GM12878 (cell line): Measurements from ENCODE around the gene INO80. TPM values are rescaled to one million over a fixed set of nuclear protein-coding genes. Genes with fewer than 3 reads are reported as not detected.

Experiments
- ATAC-seq: fragments of 200-7000 bp; cut with Tn5 transposase; 3 replicates; pipeline ENCODE4 v1.9.1; 2020; ENCODE audit warnings: mild to moderate bottlenecking, moderate library complexity
- BruUV-seq: library from RNA; stranded (reverse); fragments of 400-500 nt; replicated peaks from 2 replicates; lab custom pipeline; 2021; lab: Mats Ljungman, UMichigan
- CTCF ChIA-PET: fragments of 300-600 bp; sonication (Branson Sonifier 250); formaldehyde crosslinking; extraction: SDS; loops from one replicate; lab custom pipeline; 2021; ENCODE audit warnings: inconsistent platforms; lab: Yijun Ruan, JAX
- POLR2A ChIA-PET: fragments of 350-600 bp; formaldehyde crosslinking; extraction: SDS; loops from one replicate; lab custom pipeline; 2021; ENCODE audit warnings: inconsistent platforms; lab: Charles Lee
- RAD21 ChIA-PET: fragments of 300-600 bp; sonication (Branson Sonifier 250); formaldehyde crosslinking; loops from one replicate; lab custom pipeline; 2023; ENCODE audit warnings: antibody characterized with exemption; ENCODE audit not compliant: unreplicated experiment; lab: Charles Lee
- SMC1A ChIA-PET: fragments of 300-600 bp; sonication (Branson Sonifier 250); formaldehyde crosslinking; loops from one replicate; lab custom pipeline; 2023; ENCODE audit not compliant: unreplicated experiment, uncharacterized antibody; lab: Charles Lee
- DNase-seq: peaks from one replicate; pipeline ENCODE4 v3.0.0-alpha.2; 2011; ENCODE audit warnings: low read depth, low spot score
- FAIRE-seq: peaks from 3 replicates; lab custom pipeline; 2011; peaks lifted over from hg19 to GRCh38; lab: Jason Lieb, UNC
- H2AFZ ChIP-seq: 2 replicates; pipeline ENCODE4 v1.6.0; 2011; ENCODE audit warnings: low read depth, low read length, control low read depth; ENCODE audit not compliant: control insufficient read depth
- H3K27ac ChIP-seq: 2 replicates; pipeline ENCODE4 v1.5.1; 2011; ENCODE audit warnings: control low read depth; ENCODE audit not compliant: control insufficient read depth, insufficient read depth
- H3K27me3 ChIP-seq, 2 experiments: replicated peaks in 1 of 2; 2 replicates each; pipeline versions ENCODE4 v1.6.0 to v1.6.1; 2011; ENCODE audit warnings: low read length in 1 of 2; ENCODE audit not compliant: control insufficient read depth in 2 of 2, insufficient read depth in 2 of 2
- H3K36me3 ChIP-seq, 2 experiments: 2 replicates each; pipeline ENCODE4 v1.5.1; 2011; ENCODE audit warnings: low read length in 1 of 2; ENCODE audit not compliant: control insufficient read depth in 2 of 2, insufficient read depth in 2 of 2
- H3K4me1 ChIP-seq: 2 replicates; pipeline ENCODE4 v1.6.1; 2011; ENCODE audit warnings: mild to moderate bottlenecking, low read length, moderate library complexity, mixed read lengths; ENCODE audit not compliant: control insufficient read depth, insufficient read depth
- H3K4me2 ChIP-seq: 2 replicates; pipeline ENCODE4 v1.6.0; 2011; ENCODE audit warnings: control low read depth; ENCODE audit not compliant: control insufficient read depth, insufficient read depth
- H3K4me3 ChIP-seq: fragments of 200-600 bp; sonication (generic); 2 replicates; pipeline ENCODE4 v1.5.1; 2016
- H3K79me2 ChIP-seq: 2 replicates; pipeline ENCODE4 v1.6.0; 2011; ENCODE audit warnings: low read length; ENCODE audit not compliant: control insufficient read depth, insufficient read depth
- H3K9ac ChIP-seq: 2 replicates; pipeline ENCODE4 v1.8.0; 2011; ENCODE audit warnings: low read length, control low read depth, mixed read lengths; ENCODE audit not compliant: control insufficient read depth, insufficient read depth
- H3K9me3 ChIP-seq: replicated peaks from 3 replicates; pipeline ENCODE4 v1.5.1; 2011; ENCODE audit warnings: mild to moderate bottlenecking, low read length; ENCODE audit not compliant: control insufficient read depth, insufficient read depth
- H4K20me1 ChIP-seq: 2 replicates; pipeline ENCODE4 v1.6.0; 2011; ENCODE audit not compliant: control insufficient read depth, insufficient read depth
- BACH1 ChIP-seq: fragments of 450-650 bp; IDR thresholded peaks from 2 replicates; pipeline ENCODE4 v1.6.1; 2017; ENCODE audit warnings: mild to moderate bottlenecking, borderline replicate concordance
- CHD4 ChIP-seq: fragments of 200-600 bp; sonication (generic); IDR thresholded peaks from 2 replicates; pipeline ENCODE4 v1.6.1; 2016; ENCODE audit warnings: mild to moderate bottlenecking
- CREM ChIP-seq: IDR thresholded peaks from 2 replicates; pipeline ENCODE4 v1.6.1; 2014; ENCODE audit warnings: antibody characterized with exemption, low read depth
- ESRRA ChIP-seq: IDR thresholded peaks from 2 replicates; pipeline ENCODE4 v1.6.1; 2012; ENCODE audit warnings: mild to moderate bottlenecking, low read length, improper control_type of control experiment
- HDAC6 ChIP-seq: fragments of 200-600 bp; sonication (generic); IDR thresholded peaks from one replicate; pipeline ENCODE4 v1.8.0; 2017; ENCODE audit warnings: antibody characterized with exemption; ENCODE audit not compliant: unreplicated experiment
- IKZF1 ChIP-seq: fragments of 450-650 bp; conservative IDR thresholded peaks from 2 replicates; pipeline ENCODE4 v1.6.1; 2017; ENCODE audit warnings: antibody characterized with exemption, mild to moderate bottlenecking
- MEF2B ChIP-seq: fragments of 450-650 bp; IDR thresholded peaks from 2 replicates; pipeline ENCODE4 v1.6.1; 2018; ENCODE audit warnings: mild to moderate bottlenecking, moderate library complexity; ENCODE audit not compliant: partially characterized antibody, poor library complexity, severe bottlenecking
- MTA2 ChIP-seq: fragments of 450-650 bp; IDR thresholded peaks from 2 replicates; pipeline ENCODE4 v1.6.1; 2016; ENCODE audit warnings: low read depth, mild to moderate bottlenecking, moderate library complexity
- NR2C2 ChIP-seq: IDR thresholded peaks from 2 replicates; pipeline ENCODE4 v1.6.1; 2011; ENCODE audit warnings: borderline replicate concordance, low read depth; ENCODE audit not compliant: control insufficient read depth, insufficient read length
- SMAD5 ChIP-seq: IDR thresholded peaks from 2 replicates; pipeline ENCODE4 v1.6.1; 2016; ENCODE audit warnings: antibody characterized with exemption, low read depth
- STAT1 ChIP-seq: fragments of 450-650 bp; conservative IDR thresholded peaks from 2 replicates; pipeline ENCODE4 v1.6.1; 2014; ENCODE audit warnings: antibody characterized with exemption, mild to moderate bottlenecking
- ZBED1 ChIP-seq: IDR thresholded peaks from 2 replicates; pipeline ENCODE4 v1.6.1; 2016; ENCODE audit warnings: borderline replicate concordance
- WGBS: methylation state at CpG from one replicate; pipeline ENCODE4 v1.1.6; 2016; ENCODE audit warnings: low lambda C conversion rate; ENCODE audit not compliant: insufficient replicate concordance, insufficient coverage; ENCODE audit errors: missing lambda C conversion rate; 5-methylcytosine and 5-hydroxymethylcytosine counted together
- in situ Hi-C: fragments of 300-500 bp; cut with MboI; formaldehyde crosslinking; loops from 9 replicates; pipeline ENCODE4 v1.14.3; 2018; ENCODE audit warnings: mixed read lengths
- intact Hi-C: fragments of 100-400 bp; cut with micrococcal nuclease; formaldehyde crosslinking; loops from one replicate; pipeline ENCODE4 v1.14.2; 2022; ENCODE audit not compliant: unreplicated experiment
- polyA plus RNA-seq, 11 experiments: library from polyadenylated mRNA; depleted of rRNA in 4 of 11; unstranded in 6 of 11; stranded (reverse) in 5 of 11; fragments of >200 nt; fragmentation: Nextera tagmentation in 4 of 11; fragmentation: Illumina TruSeq in 1 of 11; extraction: Ambion mirVana in 4 of 11; extraction: Trizol in 1 of 11; gene quantifications; 1 replicate in 1 of 11; 2 replicates in 10 of 11; pipeline versions ENCODE4 v1.2.1 to v1.2.3, GENCODE V29; 2011 to 2016; ENCODE audit warnings: inconsistent platforms in 2 of 11, missing spikeins in 2 of 11, low read depth in 1 of 11
- total RNA-seq, 4 experiments: library from RNA; depleted of rRNA in 3 of 4; stranded (reverse); fragments of >200 nt in 3 of 4; fragmentation: Illumina TruSeq in 1 of 4; extraction: Trizol in 1 of 4; gene quantifications; 2 replicates each; pipeline versions ENCODE4 v1.2.1 to v1.2.3, GENCODE V29; 2013 to 2021
- TF ChIP-seq, protein P1 (sequence below): fragments of 450-650 bp; IDR thresholded peaks from 2 replicates; pipeline ENCODE4 v1.6.1; 2017; ENCODE audit warnings: mild to moderate bottlenecking, moderate library complexity
- TF ChIP-seq, protein P2 (sequence below): IDR thresholded peaks from 2 replicates; pipeline ENCODE4 v1.6.1; 2011; ENCODE audit warnings: low read depth, mild to moderate bottlenecking, low read length, moderate library complexity, borderline replicate concordance; ENCODE audit errors: extremely low read depth

INO80 gene
- total and polyA plus RNA-seq, 10 of the 15 experiments (the other 5 are each of a cell fraction or from before 2014, with no cell fraction given): 4.5 to 25.0 (median 14.2) TPM

DNA sequence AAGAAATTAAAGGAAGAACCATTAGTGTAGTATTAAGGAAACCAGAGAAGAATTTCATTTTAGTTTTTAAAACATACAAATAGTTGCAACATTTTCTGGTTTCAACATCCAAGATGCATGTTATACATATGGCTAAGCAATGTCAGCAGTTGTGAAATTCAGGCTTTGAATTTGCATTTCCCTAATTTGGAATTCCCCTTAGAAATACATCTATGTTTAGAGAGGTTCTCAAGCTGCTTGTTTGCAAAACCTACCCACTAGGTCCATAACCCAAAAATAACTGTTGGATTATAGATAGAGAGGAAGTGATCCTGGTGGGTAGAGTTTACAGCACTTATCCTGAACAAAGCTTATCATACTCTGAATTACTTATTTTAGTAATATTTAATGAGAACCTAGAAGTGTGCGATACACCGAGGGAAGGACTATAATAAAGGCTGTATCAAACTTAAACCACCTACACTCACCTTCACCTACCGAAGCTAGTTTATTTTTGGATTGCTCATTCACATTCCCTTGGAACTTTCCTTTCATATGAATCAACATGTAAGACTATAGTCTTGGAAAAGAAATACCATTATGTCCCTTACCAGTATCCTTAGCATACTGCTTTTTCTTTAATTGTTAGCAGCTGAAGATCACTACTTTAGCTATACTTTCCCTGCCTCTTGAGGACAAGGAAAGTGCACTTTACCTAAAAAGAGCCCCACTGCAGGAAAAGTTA is 102.2 kb downstream of the INO80 start:
- POLR2A ChIA-PET: interaction anchor here (0.6 to 1.1 kb wide), 3 partner anchors 25 to 135 kb away, joined by 3 to 4 read pairs (median 3); no protein-coding TSS in a partner anchor
- Histone ChIP-seq H3K9me3 (no peaks in the 10 kb centered on the region), H3K4me2 (peak overlapping the region; percentile 38), H3K27ac (peak overlapping the region; percentile 85), H4K20me1 (no peaks in the 10 kb centered on the region), H3K36me3 (peaks cover 4 to 18% of the 10 kb centered on the region in 2 experiments; a peak in 3 of 4 replicates), H3K9ac (no peak overlapping the region), H3K27me3 (no peaks in the 10 kb centered on the region), H3K79me2 (0 out of 2 replicates have a peak, but pooled peaks cover 2% of the 10 kb centered on the region), H3K4me3 (no peak overlapping the region), H2AFZ (no peak overlapping the region; the same call in 1 of the 2 replicates), H3K4me1 (peaks cover 21% of the 10 kb centered on the region)
- CTCF ChIA-PET: interaction anchor here (0.6 to 1.7 kb wide), 12 partner anchors 10 to 745 kb away, joined by 3 to 16 read pairs (median 4); partner anchors contain the start of gene VPS18
- intact Hi-C loops: loop anchor here (2.0 kb wide), 1 partner anchor 107 kb away; no protein-coding TSS in a partner anchor
- FAIRE-seq (peak; percentile 84), ATAC-seq (peak; percentile 85), DNase-seq (peak; percentile 50)
- WGBS: 45% methylated on average over 3 of the region's 3 CpGs
- RAD21 ChIA-PET: interaction anchor here (0.6 to 2.7 kb wide), 8 partner anchors 8 to 316 kb away, joined by 3 to 14 read pairs (median 4); no protein-coding TSS in a partner anchor
- in situ Hi-C loops: no loop called here
- BruUV-seq: no TSS peak
- SMC1A ChIA-PET: interaction anchor here (0.6 to 2.1 kb wide), 7 partner anchors 8 to 170 kb away, joined by 3 to 16 read pairs (median 5); no protein-coding TSS in a partner anchor
- TF ChIP-seq STAT1 (no peak), SMAD5 (no peak), IKZF1 (peak; percentile 39), HDAC6 (no peak), CHD4 (no peak), MEF2B (peak; percentile 80), ZBED1 (no peak), CREM (no peak), ESRRA (no peak), BACH1 (no peak), NR2C2 (no peak), MTA2 (peak; percentile 44; the same call in 1 of the 2 replicates)
- TF ChIP-seq, protein P1, sequence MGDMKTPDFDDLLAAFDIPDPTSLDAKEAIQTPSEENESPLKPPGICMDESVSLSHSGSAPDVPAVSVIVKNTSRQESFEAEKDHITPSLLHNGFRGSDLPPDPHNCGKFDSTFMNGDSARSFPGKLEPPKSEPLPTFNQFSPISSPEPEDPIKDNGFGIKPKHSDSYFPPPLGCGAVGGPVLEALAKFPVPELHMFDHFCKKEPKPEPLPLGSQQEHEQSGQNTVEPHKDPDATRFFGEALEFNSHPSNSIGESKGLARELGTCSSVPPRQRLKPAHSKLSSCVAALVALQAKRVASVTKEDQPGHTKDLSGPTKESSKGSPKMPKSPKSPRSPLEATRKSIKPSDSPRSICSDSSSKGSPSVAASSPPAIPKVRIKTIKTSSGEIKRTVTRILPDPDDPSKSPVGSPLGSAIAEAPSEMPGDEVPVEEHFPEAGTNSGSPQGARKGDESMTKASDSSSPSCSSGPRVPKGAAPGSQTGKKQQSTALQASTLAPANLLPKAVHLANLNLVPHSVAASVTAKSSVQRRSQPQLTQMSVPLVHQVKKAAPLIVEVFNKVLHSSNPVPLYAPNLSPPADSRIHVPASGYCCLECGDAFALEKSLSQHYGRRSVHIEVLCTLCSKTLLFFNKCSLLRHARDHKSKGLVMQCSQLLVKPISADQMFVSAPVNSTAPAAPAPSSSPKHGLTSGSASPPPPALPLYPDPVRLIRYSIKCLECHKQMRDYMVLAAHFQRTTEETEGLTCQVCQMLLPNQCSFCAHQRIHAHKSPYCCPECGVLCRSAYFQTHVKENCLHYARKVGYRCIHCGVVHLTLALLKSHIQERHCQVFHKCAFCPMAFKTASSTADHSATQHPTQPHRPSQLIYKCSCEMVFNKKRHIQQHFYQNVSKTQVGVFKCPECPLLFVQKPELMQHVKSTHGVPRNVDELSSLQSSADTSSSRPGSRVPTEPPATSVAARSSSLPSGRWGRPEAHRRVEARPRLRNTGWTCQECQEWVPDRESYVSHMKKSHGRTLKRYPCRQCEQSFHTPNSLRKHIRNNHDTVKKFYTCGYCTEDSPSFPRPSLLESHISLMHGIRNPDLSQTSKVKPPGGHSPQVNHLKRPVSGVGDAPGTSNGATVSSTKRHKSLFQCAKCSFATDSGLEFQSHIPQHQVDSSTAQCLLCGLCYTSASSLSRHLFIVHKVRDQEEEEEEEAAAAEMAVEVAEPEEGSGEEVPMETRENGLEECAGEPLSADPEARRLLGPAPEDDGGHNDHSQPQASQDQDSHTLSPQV: peak; percentile 10; the same call in 1 of the 2 replicates
- TF ChIP-seq, protein P2, sequence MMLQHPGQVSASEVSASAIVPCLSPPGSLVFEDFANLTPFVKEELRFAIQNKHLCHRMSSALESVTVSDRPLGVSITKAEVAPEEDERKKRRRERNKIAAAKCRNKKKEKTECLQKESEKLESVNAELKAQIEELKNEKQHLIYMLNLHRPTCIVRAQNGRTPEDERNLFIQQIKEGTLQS: no peak
